Smooth muscle cell (in vitro differentiated cells): ENCODE results near the gene TGFBR2. TPM values are rescaled to one million over a fixed set of nuclear protein-coding genes. Genes with fewer than 3 reads are reported as not detected.

Source experiments
- DNase-seq: peaks from one replicate; lab custom pipeline; 2025; ENCODE audit not compliant: unreplicated experiment; lab: John Stamatoyannopoulos, UW
- H2AFZ ChIP-seq: fragments of 200-600 bp; sonication (generic); 2 replicates; pipeline ENCODE4 v1.6.0; 2016; ENCODE audit warnings: antibody characterized with exemption, low read depth, mild to moderate bottlenecking
- H3F3A ChIP-seq: fragments of 200-600 bp; sonication (generic); 2 replicates; pipeline ENCODE4 v1.6.0; 2017; ENCODE audit warnings: antibody characterized with exemption, low read depth
- H3K27ac ChIP-seq: fragments of 200-600 bp; sonication (generic); 2 replicates; pipeline ENCODE4 v1.5.1; 2016; ENCODE audit warnings: low read depth, mild to moderate bottlenecking
- H3K27me3 ChIP-seq: fragments of 200-600 bp; sonication (generic); 2 replicates; pipeline ENCODE4 v1.6.1; 2016; ENCODE audit warnings: low read depth, mild to moderate bottlenecking
- H3K36me3 ChIP-seq: fragments of 200-600 bp; sonication (generic); 2 replicates; pipeline ENCODE4 v1.5.1; 2016; ENCODE audit warnings: low read depth
- H3K4me1 ChIP-seq: fragments of 200-600 bp; sonication (generic); 2 replicates; pipeline ENCODE4 v1.5.1; 2016; ENCODE audit warnings: low read depth
- H3K4me2 ChIP-seq: fragments of 200-600 bp; sonication (generic); 2 replicates; pipeline ENCODE4 v1.6.0; 2016; ENCODE audit warnings: mild to moderate bottlenecking
- H3K4me3 ChIP-seq: fragments of 200-600 bp; sonication (generic); 2 replicates; pipeline ENCODE4 v1.5.1; 2016; ENCODE audit warnings: mild to moderate bottlenecking
- H3K79me2 ChIP-seq: fragments of 200-600 bp; sonication (generic); 2 replicates; pipeline ENCODE4 v1.6.0; 2016; ENCODE audit warnings: low read depth, mild to moderate bottlenecking
- H3K9ac ChIP-seq: fragments of 200-600 bp; sonication (generic); 2 replicates; pipeline ENCODE4 v1.6.0; 2016; ENCODE audit warnings: low read depth
- H3K9me3 ChIP-seq: fragments of 200-600 bp; sonication (generic); replicated peaks from 2 replicates; pipeline ENCODE4 v1.5.1; 2016; ENCODE audit warnings: low read depth
- H4K20me1 ChIP-seq: fragments of 200-600 bp; sonication (generic); 2 replicates; pipeline ENCODE4 v1.6.0; 2016; ENCODE audit warnings: low read depth
- WGBS: methylation state at CpG from one replicate; pipeline ENCODE4 v1.1.7; 2016; ENCODE audit warnings: low lambda C conversion rate; 5-methylcytosine and 5-hydroxymethylcytosine counted together
- polyA plus RNA-seq: library from polyadenylated mRNA; unstranded; fragments of >200 nt; fragmentation: Nextera tagmentation; extraction: Ambion mirVana; gene quantifications from 2 replicates; pipeline ENCODE4 v1.2.1, GENCODE V29; 2016
- total RNA-seq: library from RNA; depleted of rRNA; stranded (reverse); fragments of >200 nt; gene quantifications from 2 replicates; pipeline ENCODE4 v1.2.3, GENCODE V29; 2014
- TF ChIP-seq, protein P1 (sequence below): fragments of 200-600 bp; sonication (generic); IDR thresholded peaks from 2 replicates; pipeline ENCODE4 v1.5.1; 2017; ENCODE audit warnings: borderline replicate concordance, mild to moderate bottlenecking, antibody characterized with exemption; ENCODE audit not compliant: insufficient read depth, poor library complexity, severe bottlenecking

Gene TGFBR2
- total and polyA plus RNA-seq, 2 experiments from 2014 or later = 39.6 to 53.7 TPM

DNA sequence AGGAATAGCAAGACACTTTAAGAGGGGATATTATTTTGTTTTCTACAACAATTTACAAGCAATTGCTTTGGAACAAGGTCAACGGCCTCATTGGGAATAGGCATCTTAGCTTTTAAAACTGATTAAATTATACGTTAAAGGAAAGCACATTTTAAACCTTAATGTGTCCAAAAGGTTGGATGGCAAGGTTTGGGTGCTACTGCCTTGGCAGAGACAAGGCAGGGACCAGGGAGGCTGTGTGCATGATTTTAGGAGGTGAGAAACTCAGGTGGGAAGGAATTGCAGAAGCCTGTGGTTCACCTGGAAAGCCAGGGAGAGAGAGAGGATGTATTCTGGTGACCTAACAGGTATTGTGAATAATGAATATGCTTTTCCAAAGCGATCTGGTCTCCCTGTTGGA lies 54.3 kb downstream of the TGFBR2 start:
- H3K9ac ChIP-seq = no peak overlapping the region
- peaks cover 24% of the 10 kb centered on the region for H3K4me1 ChIP-seq
- H2AFZ ChIP-seq = no peak overlapping the region
- no peaks in the 10 kb centered on the region for H3K27me3 ChIP-seq
- H3K4me2 ChIP-seq = no peak overlapping the region
- TF ChIP-seq, protein P1, sequence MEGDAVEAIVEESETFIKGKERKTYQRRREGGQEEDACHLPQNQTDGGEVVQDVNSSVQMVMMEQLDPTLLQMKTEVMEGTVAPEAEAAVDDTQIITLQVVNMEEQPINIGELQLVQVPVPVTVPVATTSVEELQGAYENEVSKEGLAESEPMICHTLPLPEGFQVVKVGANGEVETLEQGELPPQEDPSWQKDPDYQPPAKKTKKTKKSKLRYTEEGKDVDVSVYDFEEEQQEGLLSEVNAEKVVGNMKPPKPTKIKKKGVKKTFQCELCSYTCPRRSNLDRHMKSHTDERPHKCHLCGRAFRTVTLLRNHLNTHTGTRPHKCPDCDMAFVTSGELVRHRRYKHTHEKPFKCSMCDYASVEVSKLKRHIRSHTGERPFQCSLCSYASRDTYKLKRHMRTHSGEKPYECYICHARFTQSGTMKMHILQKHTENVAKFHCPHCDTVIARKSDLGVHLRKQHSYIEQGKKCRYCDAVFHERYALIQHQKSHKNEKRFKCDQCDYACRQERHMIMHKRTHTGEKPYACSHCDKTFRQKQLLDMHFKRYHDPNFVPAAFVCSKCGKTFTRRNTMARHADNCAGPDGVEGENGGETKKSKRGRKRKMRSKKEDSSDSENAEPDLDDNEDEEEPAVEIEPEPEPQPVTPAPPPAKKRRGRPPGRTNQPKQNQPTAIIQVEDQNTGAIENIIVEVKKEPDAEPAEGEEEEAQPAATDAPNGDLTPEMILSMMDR = no peak
- H3K27ac ChIP-seq = peak overlapping the region; percentile 94
- H3F3A ChIP-seq = peaks cover 8% of the 10 kb centered on the region
- H4K20me1 ChIP-seq = no peaks in the 10 kb centered on the region
- no peaks in the 10 kb centered on the region for H3K9me3 ChIP-seq
- no peak overlapping the region for H3K4me3 ChIP-seq
- no peaks in the 10 kb centered on the region for H3K36me3 ChIP-seq
- peaks cover 10% of the 10 kb centered on the region for H3K79me2 ChIP-seq
- DNase-seq = no peak
- 96% methylated on average over 3 of the region's 3 CpGs for WGBS

DNA sequence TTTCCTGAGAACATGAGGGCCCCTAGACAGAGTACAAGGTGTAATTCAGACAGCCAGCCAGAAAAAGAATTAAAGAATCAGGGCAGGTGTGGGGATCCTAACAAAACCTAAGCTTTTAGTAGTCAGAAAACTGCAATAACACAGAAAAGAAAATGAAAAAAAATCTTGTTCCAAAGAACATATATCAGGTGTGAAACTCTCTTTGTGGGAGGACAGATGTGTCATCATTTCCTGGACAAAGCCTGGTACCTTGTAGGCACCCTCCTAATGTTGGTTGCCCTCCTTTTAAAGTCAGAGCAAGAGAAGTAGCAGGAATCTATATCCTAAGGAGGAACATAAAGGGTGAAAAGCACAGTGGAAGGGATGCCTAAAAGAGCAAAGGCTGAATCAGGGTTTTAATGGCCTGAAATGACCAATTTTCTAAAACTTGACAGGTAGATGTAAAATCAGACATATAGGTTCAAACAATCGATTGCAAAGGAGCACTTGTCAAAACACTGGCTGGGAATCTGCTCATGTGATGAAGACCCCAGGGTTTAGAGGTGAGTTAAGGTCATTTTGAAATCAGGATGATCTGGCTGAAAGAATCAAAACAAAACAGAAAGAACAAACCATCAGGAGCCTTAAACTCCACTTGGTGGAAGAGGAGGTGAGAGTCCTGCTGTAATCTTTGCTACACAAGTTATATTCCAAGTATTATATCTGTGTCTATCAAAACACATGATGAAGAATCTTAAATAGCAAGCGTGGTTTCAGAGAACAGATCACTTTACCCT lies 54.9 kb downstream of the TGFBR2 start:
- DNase-seq = no peak
- H3K4me3 ChIP-seq = no peak overlapping the region
- H3K79me2 ChIP-seq = peaks cover 5% of the 10 kb centered on the region
- no peaks in the 10 kb centered on the region for H3K9me3 ChIP-seq
- H3K9ac ChIP-seq = no peak overlapping the region
- H3F3A ChIP-seq = peaks cover 9% of the 10 kb centered on the region
- no peak overlapping the region for H3K27ac ChIP-seq
- no peak overlapping the region for H3K4me2 ChIP-seq
- H3K27me3 ChIP-seq = no peaks in the 10 kb centered on the region
- no peak overlapping the region for H2AFZ ChIP-seq
- TF ChIP-seq, protein P1 = no peak
- peaks cover 30% of the 10 kb centered on the region for H3K4me1 ChIP-seq
- WGBS = 95% methylated on average over 2 of the region's 2 CpGs
- H4K20me1 ChIP-seq = no peaks in the 10 kb centered on the region
- H3K36me3 ChIP-seq = no peaks in the 10 kb centered on the region

DNA sequence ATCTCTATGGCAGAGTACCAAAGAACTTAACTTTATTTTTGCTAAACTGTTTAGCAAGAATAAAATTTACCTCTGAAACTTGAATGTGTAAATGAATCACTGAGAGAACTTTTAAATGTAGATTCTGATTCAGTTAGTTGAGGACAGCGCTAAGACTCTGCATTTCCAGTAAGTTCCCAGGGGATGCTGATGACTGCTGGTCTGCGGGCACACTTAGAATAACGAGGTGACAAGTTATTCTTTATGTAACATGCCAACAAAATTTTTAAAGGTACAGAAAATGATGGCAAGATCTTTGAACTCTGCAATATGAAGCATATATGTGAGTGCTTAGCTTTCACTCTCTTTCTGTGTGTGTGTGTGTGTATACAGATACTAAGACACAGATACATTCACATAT lies 56.4 kb downstream of the TGFBR2 start:
- TF ChIP-seq, protein P1 = no peak
- no peaks in the 10 kb centered on the region for H3K9me3 ChIP-seq
- no peak overlapping the region for H3K9ac ChIP-seq
- H3F3A ChIP-seq = peaks cover 10% of the 10 kb centered on the region
- no peaks in the 10 kb centered on the region for H4K20me1 ChIP-seq
- peaks cover 41% of the 10 kb centered on the region for H3K4me1 ChIP-seq
- no peak overlapping the region for H3K4me2 ChIP-seq
- 60% methylated on average over 3 of the region's 3 CpGs for WGBS
- no peak overlapping the region for H3K27ac ChIP-seq
- no peak overlapping the region for H2AFZ ChIP-seq
- no peak for DNase-seq
- no peaks in the 10 kb centered on the region for H3K27me3 ChIP-seq
- no peak overlapping the region for H3K4me3 ChIP-seq
- H3K79me2 ChIP-seq = no peaks in the 10 kb centered on the region
- no peaks in the 10 kb centered on the region for H3K36me3 ChIP-seq
